Measurements from ENCODE around the gene UTP11.

GRCh38 chr1:38068220-38068979 lies 55.9 kb downstream of the UTP11 start:
- TF ChIP-seq POU6F1 (CRISPR knock-in tag; IDR thresholded peaks at IDR 0.05; ENCODE audit: borderline replicate concordance, low read depth) (no peak), OSR1 (CRISPR knock-in tag; IDR thresholded peaks at IDR 0.05) (no peak), RARB (CRISPR knock-in tag; IDR thresholded peaks at IDR 0.05) (no peak), ARNTL (CRISPR knock-in tag; IDR thresholded peaks at IDR 0.05; ENCODE audit: borderline replicate concordance, low read depth) (no peak)
